ENCODE results near the gene MTREX.

Gene MTREX

DNA sequence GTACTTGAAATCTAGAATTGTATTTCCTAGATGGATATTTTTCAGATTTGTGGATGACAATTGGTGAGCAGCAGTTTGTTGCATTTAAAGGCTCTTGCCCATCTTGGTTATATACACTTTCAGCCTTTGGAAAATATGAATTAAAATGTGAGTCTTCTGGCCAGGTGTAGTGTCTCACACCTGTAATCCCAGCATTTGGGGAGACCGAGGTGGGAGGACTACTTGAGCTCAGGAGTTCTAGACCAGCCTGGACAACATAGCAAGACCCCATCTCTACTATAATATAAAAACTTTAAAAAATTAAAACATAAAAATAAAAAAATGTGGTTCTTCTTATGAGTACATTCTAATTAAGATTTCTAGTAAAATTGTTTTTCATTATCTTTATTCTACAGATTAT is 102.0 kb downstream of the MTREX start:
- TF ChIP-seq ZBTB7A (IDR thresholded peaks at IDR 0.05; ENCODE audit: low read depth): no peak
- TF ChIP-seq, protein P1, sequence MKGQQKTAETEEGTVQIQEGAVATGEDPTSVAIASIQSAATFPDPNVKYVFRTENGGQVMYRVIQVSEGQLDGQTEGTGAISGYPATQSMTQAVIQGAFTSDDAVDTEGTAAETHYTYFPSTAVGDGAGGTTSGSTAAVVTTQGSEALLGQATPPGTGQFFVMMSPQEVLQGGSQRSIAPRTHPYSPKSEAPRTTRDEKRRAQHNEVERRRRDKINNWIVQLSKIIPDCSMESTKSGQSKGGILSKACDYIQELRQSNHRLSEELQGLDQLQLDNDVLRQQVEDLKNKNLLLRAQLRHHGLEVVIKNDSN (IDR thresholded peaks at IDR 0.05): no peak

DNA sequence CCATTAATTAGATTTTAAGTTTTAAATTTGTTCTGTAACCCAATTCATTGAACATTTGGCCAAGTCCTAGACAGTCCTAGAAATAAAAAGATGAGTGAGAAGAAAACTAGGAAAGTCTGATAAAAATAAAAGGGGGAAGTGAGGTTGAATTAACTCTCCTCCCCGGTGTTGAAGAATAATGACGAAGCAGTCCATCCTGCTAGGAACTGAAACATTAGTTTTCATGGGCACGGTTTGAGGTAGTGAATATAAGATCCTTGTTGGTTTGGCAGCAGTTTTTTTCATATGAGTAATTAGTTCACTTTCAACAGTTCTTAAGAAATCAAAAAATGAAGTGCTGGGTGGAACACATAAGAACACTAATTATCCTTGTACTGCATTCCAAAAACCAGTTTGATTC is 103.1 kb downstream of the MTREX start:
- TF ChIP-seq CEBPB (IDR thresholded peaks at IDR 0.05) (no peak), ZBTB7A (IDR thresholded peaks at IDR 0.05; ENCODE audit: low read depth) (no peak), TEAD4 (IDR thresholded peaks at IDR 0.05) (no peak), EGR1 (IDR thresholded peaks at IDR 0.05) (no peak), TCF12 (IDR thresholded peaks at IDR 0.05; ENCODE audit: low read depth) (no peak), FOXM1 (IDR thresholded peaks at IDR 0.05; ENCODE audit: borderline replicate concordance, low read depth) (no peak), NFIC (IDR thresholded peaks at IDR 0.05) (no peak), RAD21 (IDR thresholded peaks at IDR 0.05; ENCODE audit: low read depth) (no peak), TAF1 (IDR thresholded peaks at IDR 0.05; ENCODE audit: low read depth) (no peak), YY1 (IDR thresholded peaks at IDR 0.05; ENCODE audit: low read depth) (no peak), EP300 (IDR thresholded peaks at IDR 0.05; ENCODE audit: borderline replicate concordance) (no peak), CREB1 (IDR thresholded peaks at IDR 0.05; ENCODE audit: low read depth) (no peak)
- TF ChIP-seq, protein P2, sequence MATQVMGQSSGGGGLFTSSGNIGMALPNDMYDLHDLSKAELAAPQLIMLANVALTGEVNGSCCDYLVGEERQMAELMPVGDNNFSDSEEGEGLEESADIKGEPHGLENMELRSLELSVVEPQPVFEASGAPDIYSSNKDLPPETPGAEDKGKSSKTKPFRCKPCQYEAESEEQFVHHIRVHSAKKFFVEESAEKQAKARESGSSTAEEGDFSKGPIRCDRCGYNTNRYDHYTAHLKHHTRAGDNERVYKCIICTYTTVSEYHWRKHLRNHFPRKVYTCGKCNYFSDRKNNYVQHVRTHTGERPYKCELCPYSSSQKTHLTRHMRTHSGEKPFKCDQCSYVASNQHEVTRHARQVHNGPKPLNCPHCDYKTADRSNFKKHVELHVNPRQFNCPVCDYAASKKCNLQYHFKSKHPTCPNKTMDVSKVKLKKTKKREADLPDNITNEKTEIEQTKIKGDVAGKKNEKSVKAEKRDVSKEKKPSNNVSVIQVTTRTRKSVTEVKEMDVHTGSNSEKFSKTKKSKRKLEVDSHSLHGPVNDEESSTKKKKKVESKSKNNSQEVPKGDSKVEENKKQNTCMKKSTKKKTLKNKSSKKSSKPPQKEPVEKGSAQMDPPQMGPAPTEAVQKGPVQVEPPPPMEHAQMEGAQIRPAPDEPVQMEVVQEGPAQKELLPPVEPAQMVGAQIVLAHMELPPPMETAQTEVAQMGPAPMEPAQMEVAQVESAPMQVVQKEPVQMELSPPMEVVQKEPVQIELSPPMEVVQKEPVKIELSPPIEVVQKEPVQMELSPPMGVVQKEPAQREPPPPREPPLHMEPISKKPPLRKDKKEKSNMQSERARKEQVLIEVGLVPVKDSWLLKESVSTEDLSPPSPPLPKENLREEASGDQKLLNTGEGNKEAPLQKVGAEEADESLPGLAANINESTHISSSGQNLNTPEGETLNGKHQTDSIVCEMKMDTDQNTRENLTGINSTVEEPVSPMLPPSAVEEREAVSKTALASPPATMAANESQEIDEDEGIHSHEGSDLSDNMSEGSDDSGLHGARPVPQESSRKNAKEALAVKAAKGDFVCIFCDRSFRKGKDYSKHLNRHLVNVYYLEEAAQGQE (IDR thresholded peaks at IDR 0.05; ENCODE audit: low read depth): no peak
- TF ChIP-seq, protein P3, sequence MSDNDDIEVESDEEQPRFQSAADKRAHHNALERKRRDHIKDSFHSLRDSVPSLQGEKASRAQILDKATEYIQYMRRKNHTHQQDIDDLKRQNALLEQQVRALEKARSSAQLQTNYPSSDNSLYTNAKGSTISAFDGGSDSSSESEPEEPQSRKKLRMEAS (IDR thresholded peaks at IDR 0.05): no peak
- TF ChIP-seq, protein P1 (IDR thresholded peaks at IDR 0.05): no peak

DNA sequence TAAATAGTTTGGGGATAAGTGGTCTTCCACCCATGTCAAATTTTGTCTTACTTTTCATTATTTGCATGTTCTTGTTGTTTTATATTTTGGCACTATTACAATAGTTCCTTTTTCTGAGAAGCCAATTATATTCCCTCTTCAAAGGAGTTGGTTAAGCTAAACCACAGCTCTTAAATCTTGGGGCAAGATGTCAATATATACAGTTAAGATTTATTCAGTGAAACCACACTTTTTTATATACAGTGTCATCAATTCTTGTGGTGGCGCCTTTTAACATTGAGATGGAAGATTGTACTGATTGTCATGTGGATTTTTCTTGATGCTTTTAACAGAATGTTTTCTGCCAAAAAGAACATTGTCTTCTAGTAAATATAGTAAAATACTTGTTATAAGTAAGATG is 104.1 kb downstream of the MTREX start:
- TF ChIP-seq, protein P1 (IDR thresholded peaks at IDR 0.05): no peak
- TF ChIP-seq TEAD4 (IDR thresholded peaks at IDR 0.05) (no peak), FOXM1 (IDR thresholded peaks at IDR 0.05; ENCODE audit: borderline replicate concordance, low read depth) (no peak), TCF12 (IDR thresholded peaks at IDR 0.05; ENCODE audit: low read depth) (no peak), RAD21 (IDR thresholded peaks at IDR 0.05; ENCODE audit: low read depth) (no peak), CEBPB (IDR thresholded peaks at IDR 0.05) (no peak), EP300 (IDR thresholded peaks at IDR 0.05; ENCODE audit: borderline replicate concordance) (no peak), CREB1 (IDR thresholded peaks at IDR 0.05; ENCODE audit: low read depth) (no peak), EGR1 (IDR thresholded peaks at IDR 0.05) (no peak), NFIC (IDR thresholded peaks at IDR 0.05) (no peak), YY1 (IDR thresholded peaks at IDR 0.05; ENCODE audit: low read depth) (no peak), ZBTB7A (IDR thresholded peaks at IDR 0.05; ENCODE audit: low read depth) (no peak), TAF1 (IDR thresholded peaks at IDR 0.05; ENCODE audit: low read depth) (no peak)
- TF ChIP-seq, protein P2 (IDR thresholded peaks at IDR 0.05; ENCODE audit: low read depth): no peak
- TF ChIP-seq, protein P3 (IDR thresholded peaks at IDR 0.05): no peak

DNA sequence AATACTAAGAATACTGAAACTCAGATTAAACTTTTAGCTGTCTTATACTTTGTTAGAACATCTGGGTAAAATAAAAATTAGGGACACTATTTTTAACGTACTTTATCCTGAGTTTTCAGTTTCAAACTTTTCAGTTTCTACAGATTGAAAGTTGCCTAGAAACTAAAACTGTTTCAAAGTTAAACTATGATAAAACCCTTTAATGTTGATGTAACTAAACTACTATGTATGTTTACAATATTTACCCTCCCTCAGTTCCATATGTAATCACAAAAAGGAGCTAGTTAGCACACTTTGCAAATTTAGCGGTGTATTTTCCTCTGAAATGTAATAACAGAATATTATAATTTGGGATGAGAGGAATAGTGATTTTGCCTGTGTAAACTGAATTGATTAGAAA is 105.9 kb downstream of the MTREX start:
- TF ChIP-seq, protein P2 (IDR thresholded peaks at IDR 0.05; ENCODE audit: low read depth): no peak
- TF ChIP-seq, protein P1 (IDR thresholded peaks at IDR 0.05): no peak
- no peak for TF ChIP-seq FOXM1 (IDR thresholded peaks at IDR 0.05; ENCODE audit: borderline replicate concordance, low read depth)
- no peak for TF ChIP-seq ZBTB7A (IDR thresholded peaks at IDR 0.05; ENCODE audit: low read depth)
- TF ChIP-seq EGR1 (IDR thresholded peaks at IDR 0.05): no peak
- no peak for TF ChIP-seq TCF12 (IDR thresholded peaks at IDR 0.05; ENCODE audit: low read depth)
